Gastroesophageal sphincter (tissue), 4 donors: ENCODE measurements around the gene DCAKD. TPM values are rescaled to one million over a fixed set of nuclear protein-coding genes. Genes with fewer than 3 reads are reported as not detected.

Experiments
- ATAC-seq: fragments of 150-250 bp; one replicate; pipeline ENCODE4 v1.9.1; 2016; ENCODE audit warnings: mild to moderate bottlenecking, moderate library complexity
- H3K27ac ChIP-seq, 4 donors: fragments of 200-600 bp; sonication (generic) in 3 of 4; 1 replicate in 3 of 4; 2 replicates in 1 of 4; pipeline ENCODE4 v1.5.1; 2016 to 2019
- H3K27me3 ChIP-seq: fragments of 200-600 bp; sonication (generic); one replicate; pipeline ENCODE4 v1.5.1; 2019
- H3K36me3 ChIP-seq, 2 donors: fragments of 200-600 bp; sonication (generic); one replicate each; pipeline ENCODE4 v1.5.1; 2019; ENCODE audit warnings: control low read depth in 1 of 2
- H3K4me1 ChIP-seq, 3 donors: fragments of 200-600 bp; sonication (generic); 1 replicate in 2 of 3; 2 replicates in 1 of 3; pipeline ENCODE4 v1.5.1; 2016 to 2019; ENCODE audit warnings: control low read depth in 2 of 3
- H3K4me3 ChIP-seq, 2 donors: fragments of 200-600 bp; sonication (generic); one replicate each; pipeline ENCODE4 v1.5.1; 2019; ENCODE audit warnings: mild to moderate bottlenecking in 1 of 2, moderate library complexity in 1 of 2
- H3K9me3 ChIP-seq, 3 donors: fragments of 200-600 bp; sonication (generic); one replicate each; pipeline ENCODE4 v1.5.1; 2017 to 2019; ENCODE audit warnings: control low read depth in 2 of 3
- CTCF ChIP-seq, 4 experiments: fragments of 200-600 bp in 2 of 4; fragments of 450-650 bp in 2 of 4; sonication (generic) in 1 of 4; IDR thresholded peaks; one replicate each; pipeline ENCODE4 v1.5.1; 2017 to 2019; ENCODE audit warnings: antibody characterized with exemption in 4 of 4, mild to moderate bottlenecking in 2 of 4, moderate library complexity in 2 of 4
- EP300 ChIP-seq: sonication (generic); formaldehyde crosslinking; IDR thresholded peaks from one replicate; pipeline ENCODE4 v1.6.1; 2017; ENCODE audit warnings: antibody characterized with exemption, mild to moderate bottlenecking
- POLR2A ChIP-seq, 2 donors: fragments of 450-650 bp; IDR thresholded peaks; one replicate each; pipeline ENCODE4 v1.6.1; 2017; ENCODE audit warnings: antibody characterized with exemption in 2 of 2, mild to moderate bottlenecking in 2 of 2, moderate library complexity in 1 of 2
- POLR2AphosphoS5 ChIP-seq: sonication (generic); formaldehyde crosslinking; IDR thresholded peaks from one replicate; pipeline ENCODE4 v1.6.1; 2017; ENCODE audit warnings: antibody characterized with exemption
- WGBS, 2 donors: methylation state at CpG; one replicate each; pipeline ENCODE4 v1.1.5; 2018; ENCODE audit warnings: low coverage in 1 of 2; 5-methylcytosine and 5-hydroxymethylcytosine counted together
- total RNA-seq, 4 donors: library from RNA; depleted of rRNA; stranded (reverse); fragments of >200 nt; gene quantifications; one replicate each; pipeline ENCODE4 v1.1.0, GENCODE V29; 2016

Gene DCAKD
- total RNA-seq, 4 donors from 2014 or later = 50.3 to 68.2 (median 58.0) TPM

- no peak for ATAC-seq
- 100% methylated on average over 3 of the region's 5 CpGs; no CpG with 5 or more reads in 1 of the 2 donors for WGBS, 2 donors
- TF ChIP-seq CTCF (IDR thresholded peaks at IDR 0.05) (no peak), EP300 (no peak)
- H3K4me3 ChIP-seq = no peak overlapping the region
- peaks cover 0 to 13% (median under 1%) of the 10 kb centered on the region in 3 donors for H3K4me1 ChIP-seq
- no peaks in the 10 kb centered on the region for H3K36me3 ChIP-seq
- H3K9me3 ChIP-seq = no peaks in the 10 kb centered on the region
- H3K27ac ChIP-seq = no peak overlapping the region
- no peaks in the 10 kb centered on the region for H3K27me3 ChIP-seq
These were observed 59.0 kb downstream of the DCAKD start for GRCh38 chr17:44992242-44992939.

GRCh38 chr17:44990994-44991393, 60.4 kb downstream of the DCAKD start:
- Histone ChIP-seq H3K36me3 (no peaks in the 10 kb centered on the region), H3K9me3 (no peaks in the 10 kb centered on the region), H3K27me3 (no peaks in the 10 kb centered on the region), H3K27ac (no peak overlapping the region), H3K4me1 (peaks cover 0 to 18% (median 4%) of the 10 kb centered on the region in 3 donors), H3K4me3 (no peak overlapping the region)
- ATAC-seq = no peak
- no peak for TF ChIP-seq CTCF (IDR thresholded peaks at IDR 0.05)
- TF ChIP-seq POLR2A (IDR thresholded peaks at IDR 0.05) = no peak
- no peak for TF ChIP-seq POLR2AphosphoS5
- no peak for TF ChIP-seq EP300
- WGBS, 2 donors = 73 to 86% methylated on average over 6 to 7 of the region's 10 CpGs

- no peaks in the 10 kb centered on the region for H3K36me3 ChIP-seq
- no peak overlapping the region for H3K4me3 ChIP-seq
- H3K27me3 ChIP-seq = peaks cover 7% of the 10 kb centered on the region
- ATAC-seq = no peak
- no peaks in the 10 kb centered on the region for H3K9me3 ChIP-seq
- peaks cover 0 to 13% (median 4%) of the 10 kb centered on the region in 3 donors for H3K4me1 ChIP-seq
- H3K27ac ChIP-seq = no peak overlapping the region
- TF ChIP-seq POLR2A (IDR thresholded peaks at IDR 0.05) (no peak), CTCF (IDR thresholded peaks at IDR 0.05) (no peak), EP300 (no peak), POLR2AphosphoS5 (no peak)
- WGBS, 2 donors = 90 to 92% methylated on average over 7 to 15 of the region's 17 CpGs
These were observed 61.8 kb downstream of the DCAKD start for GRCh38 chr17:44989552-44990138.

- Histone ChIP-seq H3K27me3 (peaks cover 7% of the 10 kb centered on the region), H3K27ac (peak overlapping the region in 1 of 4 donors; percentile 11), H3K4me1 (peaks cover 0 to 13% (median 4%) of the 10 kb centered on the region in 3 donors), H3K4me3 (no peak overlapping the region), H3K9me3 (no peaks in the 10 kb centered on the region), H3K36me3 (no peaks in the 10 kb centered on the region)
- TF ChIP-seq POLR2AphosphoS5 (no peak), POLR2A (IDR thresholded peaks at IDR 0.05) (no peak), EP300 (no peak), CTCF (IDR thresholded peaks at IDR 0.05) (no peak)
- 40 to 58% methylated on average over 1 to 4 of the region's 34 CpGs for WGBS, 2 donors
- ATAC-seq = no peak
These were observed 63.1 kb downstream of the DCAKD start for GRCh38 chr17:44988044-44988942.
